H4 (cell line): Measurements from ENCODE around the gene CD209. TPM values are rescaled to one million over a fixed set of nuclear protein-coding genes. Genes with fewer than 3 reads are reported as not detected.
"Not testable (repeated sequence)": the region's sequence is repeated elsewhere in the genome, so short reads cannot be mapped to it uniquely, and the experiment has no call there.

Experiments used
- DNase-seq: peaks from one replicate; pipeline ENCODE4 v3.0.0-alpha.2; 2015; ENCODE audit warnings: low spot score
- total RNA-seq: library from RNA; depleted of rRNA; stranded (reverse); fragments of >200 nt; shearing (Covaris generic); gene quantifications from 2 replicates; pipeline ENCODE4 v1.2.3, GENCODE V29; 2014; rRNA removed

Gene CD209, protein sequence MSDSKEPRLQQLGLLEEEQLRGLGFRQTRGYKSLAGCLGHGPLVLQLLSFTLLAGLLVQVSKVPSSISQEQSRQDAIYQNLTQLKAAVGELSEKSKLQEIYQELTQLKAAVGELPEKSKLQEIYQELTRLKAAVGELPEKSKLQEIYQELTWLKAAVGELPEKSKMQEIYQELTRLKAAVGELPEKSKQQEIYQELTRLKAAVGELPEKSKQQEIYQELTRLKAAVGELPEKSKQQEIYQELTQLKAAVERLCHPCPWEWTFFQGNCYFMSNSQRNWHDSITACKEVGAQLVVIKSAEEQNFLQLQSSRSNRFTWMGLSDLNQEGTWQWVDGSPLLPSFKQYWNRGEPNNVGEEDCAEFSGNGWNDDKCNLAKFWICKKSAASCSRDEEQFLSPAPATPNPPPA
- total RNA-seq, result 0.10 TPM in 1 of 2 replicates, not detected in the other

DNA sequence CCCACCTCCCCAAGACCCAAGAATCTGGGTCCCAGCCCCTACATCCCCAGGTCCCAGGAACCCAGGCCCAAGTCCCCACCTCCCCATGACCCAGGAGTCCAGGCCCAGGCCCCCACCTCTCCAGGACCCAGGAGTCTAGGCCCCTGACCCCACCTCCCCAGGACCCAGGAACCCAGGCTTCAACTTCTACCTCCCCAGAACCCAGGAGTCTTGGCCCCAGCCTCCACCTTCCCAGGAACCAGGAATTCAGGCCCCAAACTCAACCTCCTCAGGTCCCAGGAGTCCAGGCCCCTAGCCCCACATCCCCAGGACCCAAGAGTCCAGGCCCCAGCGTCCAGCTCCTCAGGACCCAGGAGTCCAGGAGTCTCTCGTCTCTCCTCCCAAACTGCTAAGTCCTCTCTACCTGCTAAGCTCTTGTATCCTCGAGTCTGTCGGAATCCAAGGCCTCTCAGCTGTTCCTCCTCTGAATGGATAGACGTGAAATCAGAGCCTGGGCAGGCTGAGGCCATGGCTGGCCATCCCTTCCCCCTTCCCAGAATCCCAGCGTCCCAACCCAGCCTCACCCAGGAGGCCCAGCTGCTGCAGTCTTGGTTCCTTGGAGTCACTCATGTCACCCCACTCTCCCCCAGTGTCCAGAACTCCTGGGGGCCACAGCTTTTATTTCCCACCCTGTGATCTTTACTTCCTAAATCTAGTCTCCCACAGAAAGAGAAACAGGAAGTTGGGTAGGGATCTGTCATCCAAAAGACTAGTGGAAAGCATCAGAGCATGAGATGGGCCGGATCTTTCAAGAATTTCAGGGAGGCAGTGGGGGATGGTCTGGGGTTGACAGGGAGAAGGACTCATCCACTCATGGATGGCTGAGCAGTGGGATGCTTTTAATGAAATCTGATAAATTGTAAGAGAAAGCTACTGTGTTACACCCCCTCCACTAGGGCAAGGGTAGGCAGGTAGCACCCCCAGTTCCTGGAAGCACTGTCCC lies at the start of gene CD209:
Gene CD209 (minus strand): TSS at position 632 of the 982 bp plus-strand sequence. CDS start 23 bp downstream, at position 609.
- DNase-seq, result no peak

DNA sequence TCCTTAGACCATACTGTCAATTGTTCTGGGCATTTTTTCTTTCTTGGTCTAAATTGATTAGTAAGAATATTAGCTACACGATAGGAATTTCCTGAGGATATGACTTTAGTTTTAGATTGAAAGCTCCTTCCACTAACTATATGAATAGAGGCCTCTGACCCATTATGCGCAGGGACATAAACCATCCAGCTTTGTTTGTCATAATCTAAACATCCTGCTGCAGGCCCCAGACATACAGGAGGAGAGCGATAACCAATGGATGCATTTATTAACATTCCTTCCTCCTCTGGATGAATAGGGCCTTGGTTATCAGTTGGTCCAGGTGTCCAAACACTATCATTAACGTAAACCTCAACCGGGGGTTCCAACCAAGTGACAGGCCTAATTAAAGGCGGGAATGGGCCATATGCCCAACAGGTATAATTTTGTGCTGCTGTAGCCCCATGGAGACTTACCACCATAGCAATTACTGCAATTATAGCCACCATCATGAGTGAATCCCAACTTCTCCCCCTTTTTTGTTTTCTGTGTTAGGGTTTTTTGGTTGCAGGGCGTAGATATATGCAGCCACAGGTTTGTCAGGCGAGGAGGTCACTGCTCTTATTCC lies 48.3 kb upstream of the CD209 start:
- DNase-seq, result no peak

DNA sequence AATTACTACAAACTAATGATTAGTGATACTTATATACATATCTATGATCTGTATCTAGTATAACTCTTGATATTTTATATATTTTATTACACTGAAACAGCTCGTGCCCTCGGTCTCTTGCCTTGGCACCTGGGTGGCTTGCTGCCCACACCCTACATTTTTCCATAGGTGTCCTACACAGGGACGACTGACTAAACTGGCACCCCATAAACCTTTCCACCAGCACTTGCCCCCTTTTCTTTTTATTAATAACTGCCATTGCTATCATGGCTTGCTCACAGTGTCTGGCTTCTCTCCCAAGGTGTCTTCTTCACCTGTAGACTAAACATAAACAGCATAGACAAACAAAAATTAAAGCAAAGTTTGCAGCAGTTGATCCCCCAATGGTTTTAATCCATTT lies 46.2 kb upstream of the CD209 start:
- no peak for DNase-seq

DNA sequence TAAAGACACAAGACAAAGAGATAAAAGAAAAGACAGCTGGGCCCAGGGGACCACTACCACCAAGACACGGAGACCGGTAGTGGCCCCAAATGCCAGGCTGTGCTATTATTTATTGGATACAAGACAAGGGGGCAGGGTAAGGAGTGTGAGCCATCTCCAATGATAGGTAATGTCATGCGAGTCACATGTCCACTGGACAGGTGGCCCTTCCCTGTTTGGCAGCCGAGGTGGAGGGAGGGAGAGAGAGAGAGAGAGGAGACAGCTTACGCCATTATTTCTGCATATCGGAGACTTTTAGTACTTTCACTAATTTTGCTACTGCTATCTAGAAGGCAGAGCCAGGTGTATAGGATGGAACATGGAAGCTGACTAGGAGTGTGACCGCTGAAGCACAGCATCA lies 45.4 kb upstream of the CD209 start:
- DNase-seq, result not testable (repeated sequence)

DNA sequence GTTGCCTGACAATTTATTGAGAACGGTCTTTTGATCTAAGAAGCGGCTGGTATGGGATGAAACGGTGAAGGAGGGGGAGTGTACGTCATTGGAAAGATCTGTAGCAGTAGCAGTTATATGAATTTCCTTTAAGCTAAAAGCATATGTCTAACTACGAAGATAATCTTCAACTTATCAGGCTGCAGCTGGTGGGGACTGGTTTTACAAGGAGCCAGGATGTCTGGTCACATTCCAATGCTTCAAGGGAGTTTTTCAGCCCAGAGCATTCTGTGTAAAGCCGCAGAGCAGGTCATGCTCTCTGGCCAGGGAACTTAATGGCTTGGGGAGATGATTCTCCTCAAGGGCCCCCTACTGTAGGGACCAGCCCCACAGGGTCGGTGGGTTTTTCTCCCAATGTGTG lies 44.9 kb upstream of the CD209 start:
- DNase-seq, result no peak

DNA sequence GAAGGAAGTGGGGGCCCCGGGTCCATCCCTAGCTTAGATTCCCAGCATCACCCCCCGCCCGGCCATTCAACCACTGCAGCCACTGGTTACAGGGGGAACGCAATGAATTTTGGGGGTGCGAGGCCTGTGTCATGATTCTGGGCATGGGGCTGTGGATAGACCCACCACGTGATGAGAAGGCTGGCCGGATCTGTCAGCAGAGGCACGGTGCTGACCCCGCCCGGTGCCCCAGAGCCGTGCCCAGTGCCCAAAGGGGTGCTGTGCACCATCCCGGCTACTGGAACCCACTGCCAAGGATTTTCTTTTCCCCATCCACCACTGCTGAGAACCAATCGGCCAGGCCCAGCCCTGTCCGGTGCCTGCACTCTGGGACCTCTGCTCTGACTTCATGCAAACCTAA lies 43.1 kb upstream of the CD209 start:
- no peak for DNase-seq

DNA sequence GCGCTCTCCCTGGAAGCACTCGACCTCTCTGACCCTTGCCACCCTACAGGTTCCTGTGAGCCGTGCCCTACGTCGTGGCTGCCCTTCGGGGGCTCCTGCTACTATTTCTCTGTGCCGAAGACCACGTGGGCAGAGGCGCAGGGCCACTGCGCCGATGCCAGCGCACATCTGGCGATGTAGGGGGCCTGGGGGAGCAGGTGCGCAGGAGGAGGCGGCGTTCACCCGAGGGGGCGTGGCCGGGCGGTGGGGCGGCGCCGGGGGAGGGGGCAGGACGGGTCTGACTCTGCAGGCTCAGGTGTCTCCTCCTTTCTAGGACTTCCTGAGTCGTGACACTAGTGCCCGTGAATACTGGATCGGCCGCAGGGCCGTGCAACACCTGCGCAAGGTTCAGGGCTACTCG lies 42.1 kb upstream of the CD209 start:
- no peak for DNase-seq

DNA sequence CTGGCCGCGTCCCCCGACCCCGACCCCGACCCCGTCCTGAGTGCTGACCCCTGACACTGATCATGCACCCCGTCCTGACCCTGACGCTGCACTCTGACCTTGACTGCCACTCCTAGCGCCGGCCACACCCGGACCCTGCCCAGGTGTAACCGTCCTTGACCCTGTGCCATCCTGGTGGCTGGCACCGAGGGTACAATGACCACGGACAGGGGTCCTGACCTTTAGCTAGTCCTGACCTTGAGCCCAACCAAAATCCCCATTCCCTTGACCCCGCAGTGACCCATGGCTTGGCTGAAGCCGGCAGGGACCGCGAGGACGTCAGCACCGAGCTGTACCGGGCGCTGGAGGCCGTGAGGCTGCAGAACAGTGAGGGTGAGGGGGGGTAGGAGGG lies 41.6 kb upstream of the CD209 start:
- no peak for DNase-seq

DNA sequence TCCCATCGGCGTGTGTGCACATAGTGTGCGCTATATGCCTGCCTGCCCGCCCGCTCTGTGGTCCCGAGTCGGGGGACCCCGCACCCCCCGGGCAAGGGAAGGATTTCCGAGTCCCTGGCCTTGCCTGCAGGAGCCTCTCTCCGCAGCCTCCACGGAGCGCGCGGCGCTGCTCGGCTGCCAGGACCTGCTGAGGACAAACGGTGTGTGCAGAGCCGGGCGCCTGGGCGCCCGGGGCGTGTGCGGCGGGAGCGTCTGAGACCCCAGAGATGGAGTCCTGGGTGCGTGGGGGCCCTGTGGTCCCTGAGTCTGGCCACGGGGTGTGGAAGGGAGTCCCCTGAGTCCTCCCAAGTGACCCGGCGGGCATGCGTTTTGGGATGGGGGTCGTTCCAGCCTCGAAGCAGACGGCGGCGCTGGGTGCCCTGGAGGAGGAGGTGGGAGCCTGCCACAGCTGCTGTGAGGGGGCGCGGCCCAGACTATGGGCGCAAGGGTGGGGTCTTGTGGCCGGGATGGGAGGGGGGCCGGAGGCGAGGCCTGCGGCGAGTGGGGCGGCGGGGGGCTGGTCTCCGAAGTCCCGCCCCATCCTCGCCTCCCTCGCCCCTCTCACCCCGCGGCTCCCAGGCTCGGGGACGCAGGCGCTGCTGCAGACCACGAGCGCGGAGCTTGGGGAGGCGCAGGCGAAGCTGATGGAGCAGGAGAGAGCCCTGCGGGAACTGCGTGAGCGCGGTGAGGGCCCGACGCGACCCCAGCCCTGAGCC lies 41.0 kb upstream of the CD209 start:
- no peak for DNase-seq

DNA sequence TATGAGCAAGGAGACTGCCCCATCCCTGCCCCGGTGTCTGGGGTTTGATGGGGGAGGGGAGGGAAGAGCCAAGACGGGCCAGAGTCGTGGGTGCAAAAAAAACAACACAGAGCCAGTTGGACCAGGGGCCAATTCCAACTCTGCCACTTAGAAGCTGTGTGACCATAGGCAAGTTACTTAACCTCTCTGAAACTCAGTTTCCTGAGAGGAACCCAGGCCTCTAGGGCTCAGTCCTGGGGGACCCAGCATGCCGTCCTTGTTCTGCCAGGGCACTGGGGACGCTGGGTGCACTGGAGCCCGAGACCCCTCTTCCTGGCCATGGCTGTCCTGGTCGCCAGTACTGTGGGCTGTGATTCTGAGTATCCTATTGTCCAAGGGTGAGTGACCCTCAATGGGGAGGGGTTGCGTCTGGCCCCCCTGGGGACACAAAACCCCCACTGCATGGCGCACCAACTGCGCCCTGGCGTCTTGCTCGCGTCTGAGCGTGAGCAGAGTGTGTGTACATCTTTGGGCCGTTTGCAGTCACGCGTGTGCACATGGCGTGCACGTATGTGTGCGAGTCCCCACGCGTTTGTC lies 40.4 kb upstream of the CD209 start:
- DNase-seq, result no peak

DNA sequence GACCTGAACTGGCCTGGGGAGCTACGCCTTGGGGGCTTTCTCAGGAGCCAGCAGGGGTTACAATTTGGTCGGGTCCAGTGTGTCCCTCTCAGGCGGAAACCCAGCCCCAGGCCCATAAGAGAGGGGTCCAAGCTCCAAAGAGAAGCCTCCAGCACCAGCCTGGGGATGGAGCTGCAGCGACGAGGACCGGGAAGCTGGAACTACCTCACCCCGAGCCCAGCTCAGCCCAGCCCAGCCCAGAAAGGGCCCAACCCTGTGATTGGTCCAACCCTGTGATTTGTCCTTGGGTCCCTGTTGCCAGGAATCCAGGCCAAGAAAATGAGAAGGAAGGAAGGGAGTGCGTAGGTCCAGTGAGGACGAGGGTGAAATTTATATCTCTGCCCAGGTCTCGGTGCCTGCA lies 39.8 kb upstream of the CD209 start:
- DNase-seq, result no peak

DNA sequence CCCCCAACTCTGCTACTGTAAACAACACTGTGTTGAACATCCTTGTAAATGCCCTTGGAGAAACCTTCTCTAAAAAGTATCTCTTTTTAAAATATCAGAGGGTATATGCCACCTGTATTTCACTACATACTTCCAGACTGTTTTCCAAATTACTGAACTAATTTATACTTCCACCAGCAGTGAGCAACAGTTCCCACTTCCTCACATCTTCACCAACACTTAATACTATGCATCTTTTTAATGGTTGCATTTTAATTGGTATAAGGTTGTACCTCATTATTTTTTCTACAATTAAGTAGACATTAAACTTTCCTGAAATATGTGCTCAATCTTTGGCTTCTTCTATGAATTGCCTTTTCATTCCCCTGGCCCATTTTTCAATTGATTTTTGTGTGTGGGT lies 37.5 kb upstream of the CD209 start:
- no peak for DNase-seq

DNA sequence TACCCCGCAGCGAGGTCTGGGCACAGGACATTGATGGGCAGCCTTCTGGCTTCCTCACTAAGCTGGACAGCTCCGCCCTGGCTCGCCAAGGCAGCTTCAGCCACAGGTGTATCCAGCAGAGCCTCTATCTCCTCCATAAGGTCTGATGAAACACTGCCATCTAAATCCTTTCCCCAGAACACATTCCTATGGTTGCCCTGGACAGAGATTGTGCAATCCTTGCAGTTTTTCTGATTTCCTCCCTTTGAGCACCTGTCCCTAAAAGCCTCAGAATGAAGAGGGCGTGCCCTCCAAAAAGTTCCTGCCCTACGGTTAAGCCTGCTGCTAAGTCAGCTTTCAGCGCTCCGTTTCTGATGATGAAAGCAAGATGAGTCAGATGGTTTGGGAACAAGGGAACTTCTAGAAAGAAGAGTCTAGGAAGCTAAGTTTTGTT lies 36.7 kb upstream of the CD209 start:
- peak; percentile 78 for DNase-seq

DNA sequence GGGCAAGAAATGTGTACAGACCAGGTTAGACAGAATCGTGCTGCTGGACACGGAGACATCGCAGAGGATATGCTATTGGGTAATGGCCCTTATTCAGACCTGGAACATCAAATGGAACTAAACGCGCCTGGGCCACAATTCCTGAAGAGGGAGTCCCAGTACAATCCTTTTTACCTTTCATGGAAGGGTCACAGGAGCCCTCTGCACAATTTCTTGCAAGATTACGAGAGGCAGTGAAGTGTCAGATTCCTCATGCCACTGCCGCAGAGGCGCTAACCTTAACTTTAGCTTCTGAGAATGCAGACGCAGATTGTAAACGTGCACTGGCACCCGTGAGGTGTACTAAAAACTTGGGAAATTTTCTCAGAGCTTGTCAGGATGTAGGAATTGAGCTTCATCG lies 33.8 kb upstream of the CD209 start:
- no peak for DNase-seq

DNA sequence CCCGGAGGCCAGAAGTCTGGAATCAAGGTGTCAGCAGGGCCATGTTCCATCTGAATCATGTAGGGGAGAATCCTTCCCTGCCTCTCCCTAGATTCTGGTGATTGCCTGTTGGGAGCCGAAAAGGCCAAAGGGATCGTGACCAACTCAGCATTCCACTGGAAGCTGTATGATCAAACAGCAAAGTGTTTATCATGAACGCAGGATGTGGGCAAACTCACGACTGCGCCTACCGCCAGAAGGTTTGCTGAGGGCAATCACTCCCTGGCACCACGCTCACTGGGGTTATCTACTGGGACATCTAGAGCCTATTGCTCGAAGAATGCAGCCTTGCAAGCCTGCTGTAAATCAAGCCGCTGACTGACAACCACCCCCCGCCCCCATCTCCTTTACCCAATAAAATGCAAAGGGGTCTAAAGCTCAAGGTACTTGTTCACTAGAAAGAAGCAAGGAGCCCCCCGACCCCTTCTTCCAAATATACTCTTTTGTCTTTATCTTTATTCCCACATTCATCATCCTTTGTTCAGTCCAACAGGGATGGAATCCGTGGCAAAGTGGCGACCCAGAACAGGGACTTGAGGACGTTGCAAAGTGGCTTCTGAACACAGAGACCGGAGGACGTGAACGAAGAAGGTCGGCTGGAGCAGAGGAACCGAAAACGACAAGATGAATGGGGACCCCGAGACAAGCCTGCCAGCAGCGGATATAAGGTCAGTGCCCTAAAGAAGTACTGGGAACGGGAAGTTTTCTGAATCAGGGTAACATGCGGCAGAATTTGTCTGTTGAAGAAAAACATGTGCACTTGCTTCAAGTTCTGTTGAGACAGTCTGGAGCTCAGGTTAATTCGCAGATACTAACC lies 32.5 kb upstream of the CD209 start:
- DNase-seq, result peak; percentile 72

DNA sequence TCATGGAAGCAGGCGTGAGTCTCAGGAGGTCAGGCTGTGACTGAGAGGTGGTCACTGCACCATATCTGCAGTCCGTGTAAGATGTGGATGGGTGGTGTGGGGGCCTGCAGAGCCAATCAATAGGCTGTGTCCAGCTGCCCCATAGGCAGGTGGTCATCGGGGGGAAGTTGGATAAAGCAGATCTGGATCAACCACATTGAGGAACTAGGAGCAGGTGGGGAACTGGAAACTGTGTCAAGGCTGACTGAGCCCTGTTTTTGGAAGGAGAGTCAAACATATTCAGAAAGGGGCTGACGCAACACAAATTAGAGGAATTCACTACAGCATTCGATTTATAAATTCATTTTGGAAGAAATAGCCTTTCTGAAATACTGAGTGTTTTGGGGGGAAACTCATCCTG lies 30.7 kb upstream of the CD209 start:
- no peak for DNase-seq

DNA sequence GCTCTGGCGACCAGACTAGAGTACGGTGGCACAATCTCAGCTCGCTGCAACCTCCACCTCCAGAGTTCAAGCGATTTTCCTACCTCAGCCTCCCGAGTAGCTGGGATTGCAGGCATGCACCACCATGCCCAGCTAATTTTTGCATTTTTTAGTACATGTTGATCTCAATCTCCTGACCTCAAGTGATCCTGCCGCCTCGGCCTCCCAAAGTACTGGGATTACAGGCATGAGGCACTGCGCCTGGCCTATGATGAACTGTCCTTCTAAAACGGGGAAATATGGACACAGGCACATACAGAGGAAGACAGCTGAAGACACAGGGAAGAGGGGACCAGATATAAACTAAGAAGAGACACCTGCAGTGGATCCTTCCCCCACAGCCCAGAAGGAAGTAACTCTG lies 28.4 kb upstream of the CD209 start:
- DNase-seq, result no peak

DNA sequence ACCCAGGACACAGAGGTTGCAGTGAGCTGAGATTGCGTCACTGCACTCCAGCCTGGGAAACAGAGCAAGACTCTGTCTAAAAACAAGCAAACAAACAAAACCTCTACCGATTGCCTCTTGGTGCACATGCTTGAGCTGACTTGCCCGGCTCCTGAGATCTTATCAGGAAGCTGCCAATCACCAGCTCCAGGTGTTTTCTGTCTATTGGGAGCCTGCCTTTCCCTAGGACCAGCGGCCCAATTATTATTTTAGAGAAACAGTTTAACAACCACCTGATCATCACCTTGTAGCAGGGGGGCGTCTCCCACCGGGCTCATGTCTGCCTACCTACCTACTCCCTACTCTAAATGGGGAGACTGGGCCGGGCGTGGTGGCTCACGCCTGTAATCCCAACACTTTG lies 26.5 kb upstream of the CD209 start:
- no peak for DNase-seq

DNA sequence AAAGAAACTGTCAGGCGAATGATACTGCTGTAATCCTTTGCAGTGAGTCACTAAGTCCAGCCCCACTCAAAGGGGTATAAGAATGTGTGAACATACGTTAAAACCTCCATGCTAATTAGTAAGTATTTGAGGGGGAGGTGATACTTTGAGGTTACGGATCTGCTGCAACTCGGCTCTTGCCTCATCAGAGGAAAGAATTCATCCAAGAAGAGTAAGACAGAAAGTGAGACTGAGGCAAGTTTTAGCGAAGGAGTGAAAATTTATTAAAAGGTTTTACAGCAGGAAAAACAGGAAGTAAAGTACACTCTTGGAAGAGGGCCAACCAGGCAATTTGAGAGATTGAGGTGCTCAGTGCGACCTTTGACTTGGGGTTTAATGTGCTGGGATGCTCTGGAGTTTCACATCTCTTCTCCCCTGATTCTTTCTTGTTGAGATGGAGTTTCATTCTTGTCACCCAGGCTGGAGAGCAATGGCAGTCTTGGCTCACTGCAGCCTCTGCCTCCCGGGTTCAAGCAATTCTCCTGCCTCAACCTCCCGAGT lies 25.5 kb upstream of the CD209 start:
- DNase-seq, result no peak

DNA sequence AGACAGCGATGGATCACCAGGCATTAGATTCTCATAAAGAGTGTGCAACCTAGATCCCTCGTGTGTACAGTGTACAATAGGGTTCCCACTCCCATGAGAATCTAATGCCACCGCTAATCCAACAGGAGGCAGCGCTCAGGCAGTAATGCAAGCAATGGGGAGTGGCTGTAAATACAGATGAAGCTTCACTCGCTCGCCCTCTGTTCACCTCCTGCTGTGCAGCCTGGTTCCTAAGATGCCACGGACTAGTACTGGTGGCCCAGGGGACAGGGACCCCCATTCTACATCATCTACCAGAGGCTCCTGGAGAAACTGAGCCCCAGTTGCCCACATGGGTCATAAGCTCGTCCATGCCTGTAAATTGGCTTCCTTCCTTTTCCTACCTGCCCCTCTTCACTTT lies 23.7 kb upstream of the CD209 start:
- DNase-seq, result no peak
